Lower leg skin (tissue), 4 donors: ENCODE measurements around the gene DIP2C. TPM values are rescaled to one million over a fixed set of nuclear protein-coding genes. Genes with fewer than 3 reads are reported as not detected.

Source experiments
- DNase-seq, 2 donors: peaks; one replicate each; pipeline ENCODE4 v3.0.0-alpha.2; 2019; ENCODE audit warnings: low spot score in 2 of 2
- H3K4me3 ChIP-seq: fragments of 200-600 bp; sonication (generic); 2 replicates; pipeline ENCODE4 v1.5.1; 2017; ENCODE audit warnings: mild to moderate bottlenecking, low read depth; ENCODE audit not compliant: poor library complexity, severe bottlenecking
- POLR2A ChIP-seq, 2 donors: fragments of 450-650 bp; IDR thresholded peaks; one replicate each; pipeline ENCODE4 v1.6.1; 2016 to 2017; ENCODE audit warnings: antibody characterized with exemption in 2 of 2, mild to moderate bottlenecking in 1 of 2, moderate library complexity in 1 of 2
- WGBS, 2 donors: methylation state at CpG; one replicate each; pipeline ENCODE4 v1.1.5; 2018; 5-methylcytosine and 5-hydroxymethylcytosine counted together
- intact Hi-C: fragments of 100-400 bp; cut with DNase I; formaldehyde crosslinking; loops from one replicate; pipeline ENCODE4 v1.15.0; 2023; ENCODE audit warnings: low total_unique reads
- total RNA-seq, 4 donors: library from RNA; depleted of rRNA; stranded (reverse); fragments of >200 nt; gene quantifications; one replicate each; pipeline ENCODE4 v1.1.0, GENCODE V29; 2016
- TF ChIP-seq, protein P1 (sequence below), 3 donors: fragments of 450-650 bp; IDR thresholded peaks; one replicate each; pipeline ENCODE4 v1.5.1; 2016; ENCODE audit warnings: antibody characterized with exemption in 3 of 3, mild to moderate bottlenecking in 3 of 3, moderate library complexity in 2 of 3

Gene DIP2C
- total RNA-seq, 4 donors from 2014 or later = 6.2 to 14.7 (median 10.6) TPM

DNA sequence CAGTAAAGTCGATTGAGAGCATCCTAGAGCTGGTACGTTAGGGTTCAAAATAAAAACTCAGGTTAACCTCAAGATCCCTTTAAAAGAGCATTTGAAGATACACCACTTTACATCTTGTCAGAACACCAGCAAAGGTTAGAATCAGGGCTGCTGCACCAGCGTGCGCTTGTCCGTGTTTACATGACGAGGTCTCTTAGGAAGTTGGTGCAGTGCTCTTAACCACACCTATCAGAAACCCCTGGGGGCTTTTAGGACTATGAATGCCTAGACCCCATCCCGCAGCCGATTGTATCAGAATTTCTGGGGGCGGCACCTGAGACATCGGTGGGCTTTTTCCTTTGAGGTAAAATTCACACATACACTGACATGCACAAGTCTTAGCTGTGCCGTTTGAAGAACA lies 456.6 kb downstream of the DIP2C start:
- TF ChIP-seq, protein P1, sequence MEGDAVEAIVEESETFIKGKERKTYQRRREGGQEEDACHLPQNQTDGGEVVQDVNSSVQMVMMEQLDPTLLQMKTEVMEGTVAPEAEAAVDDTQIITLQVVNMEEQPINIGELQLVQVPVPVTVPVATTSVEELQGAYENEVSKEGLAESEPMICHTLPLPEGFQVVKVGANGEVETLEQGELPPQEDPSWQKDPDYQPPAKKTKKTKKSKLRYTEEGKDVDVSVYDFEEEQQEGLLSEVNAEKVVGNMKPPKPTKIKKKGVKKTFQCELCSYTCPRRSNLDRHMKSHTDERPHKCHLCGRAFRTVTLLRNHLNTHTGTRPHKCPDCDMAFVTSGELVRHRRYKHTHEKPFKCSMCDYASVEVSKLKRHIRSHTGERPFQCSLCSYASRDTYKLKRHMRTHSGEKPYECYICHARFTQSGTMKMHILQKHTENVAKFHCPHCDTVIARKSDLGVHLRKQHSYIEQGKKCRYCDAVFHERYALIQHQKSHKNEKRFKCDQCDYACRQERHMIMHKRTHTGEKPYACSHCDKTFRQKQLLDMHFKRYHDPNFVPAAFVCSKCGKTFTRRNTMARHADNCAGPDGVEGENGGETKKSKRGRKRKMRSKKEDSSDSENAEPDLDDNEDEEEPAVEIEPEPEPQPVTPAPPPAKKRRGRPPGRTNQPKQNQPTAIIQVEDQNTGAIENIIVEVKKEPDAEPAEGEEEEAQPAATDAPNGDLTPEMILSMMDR (IDR thresholded peaks at IDR 0.05) = no peak
- TF ChIP-seq POLR2A (IDR thresholded peaks at IDR 0.05) = no peak
- whole genome bisulfite sequencing, 2 donors = 77 to 84% methylated on average over 11 of the region's 11 CpGs
- no peak overlapping the region for H3K4me3 ChIP-seq
- DNase-seq = no peak
- intact Hi-C loops = no loop called here

DNA sequence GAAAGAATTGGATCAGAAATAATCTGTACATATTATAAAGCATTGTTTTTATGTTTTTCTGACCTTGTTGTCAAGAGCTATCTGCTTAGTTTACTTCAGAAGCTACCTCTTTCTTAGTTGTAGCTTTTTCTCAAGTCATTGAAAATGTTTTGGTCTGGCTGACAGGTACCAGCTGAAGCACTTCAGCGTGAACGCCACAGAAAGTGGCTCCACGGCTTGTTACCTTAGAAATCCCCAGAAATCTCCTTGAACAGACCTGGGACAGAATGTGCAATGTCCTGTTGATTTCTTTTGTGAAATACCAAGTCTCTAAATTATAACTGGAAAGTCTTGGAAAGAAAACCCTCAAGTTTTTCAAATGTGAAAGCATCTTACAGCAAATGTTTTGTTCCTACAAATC lies 457.4 kb downstream of the DIP2C start:
- intact Hi-C loops = no loop called here
- TF ChIP-seq, protein P1 (IDR thresholded peaks at IDR 0.05) = no peak
- TF ChIP-seq POLR2A (IDR thresholded peaks at IDR 0.05) = no peak
- 93 to 97% methylated on average over 3 of the region's 3 CpGs for WGBS, 2 donors
- DNase-seq = no peak
- H3K4me3 ChIP-seq = no peak overlapping the region

DNA sequence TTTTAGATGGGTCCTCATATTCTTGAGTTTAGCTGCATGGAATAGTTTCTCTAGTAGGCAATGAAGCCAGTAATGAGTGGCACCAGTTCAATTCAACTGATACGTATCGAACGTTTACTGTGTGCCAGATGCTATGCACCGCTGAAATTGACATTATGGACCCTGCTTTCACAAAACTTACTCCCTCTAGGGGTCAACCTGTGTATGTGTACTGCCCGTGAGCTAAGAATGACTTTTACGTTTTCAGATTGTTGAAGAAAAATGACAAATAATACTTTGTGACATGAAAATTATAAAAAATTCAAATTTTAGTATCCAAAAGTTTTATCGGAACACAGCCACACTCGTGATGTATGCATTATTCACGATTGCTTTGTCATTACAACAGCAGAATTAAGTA lies 458.7 kb downstream of the DIP2C start:
- WGBS, 2 donors = 92% methylated on average over 9 of the region's 9 CpGs
- no peak overlapping the region for H3K4me3 ChIP-seq
- TF ChIP-seq, protein P1 (IDR thresholded peaks at IDR 0.05) = no peak
- TF ChIP-seq POLR2A (IDR thresholded peaks at IDR 0.05) = no peak
- no peak for DNase-seq
- intact Hi-C loops = no loop called here

DNA sequence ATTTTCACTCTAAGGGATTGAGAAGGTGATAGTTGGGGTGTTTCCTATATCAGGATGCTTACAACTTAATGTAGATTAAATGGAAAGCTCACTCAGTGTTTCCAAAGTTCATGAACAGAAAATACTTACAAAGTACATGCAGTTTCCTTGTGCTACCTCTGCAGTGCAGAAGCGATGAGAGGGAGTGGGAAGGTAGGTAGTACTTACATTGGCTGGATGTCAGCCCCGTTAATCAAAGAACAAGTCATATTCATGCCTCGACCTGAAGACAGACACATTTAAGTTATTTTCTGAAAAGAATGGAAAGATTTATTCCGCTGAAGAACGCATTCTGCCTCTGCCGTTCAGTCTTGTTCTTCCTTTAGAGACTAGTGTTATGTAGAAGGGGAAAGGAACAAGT lies 461.1 kb downstream of the DIP2C start:
- H3K4me3 ChIP-seq = no peak overlapping the region
- intact Hi-C loops = no loop called here
- no peak for TF ChIP-seq POLR2A (IDR thresholded peaks at IDR 0.05)
- TF ChIP-seq, protein P1 (IDR thresholded peaks at IDR 0.05) = no peak
- WGBS, 2 donors = 51 to 53% methylated on average over 6 of the region's 6 CpGs
- no peak for DNase-seq

DNA sequence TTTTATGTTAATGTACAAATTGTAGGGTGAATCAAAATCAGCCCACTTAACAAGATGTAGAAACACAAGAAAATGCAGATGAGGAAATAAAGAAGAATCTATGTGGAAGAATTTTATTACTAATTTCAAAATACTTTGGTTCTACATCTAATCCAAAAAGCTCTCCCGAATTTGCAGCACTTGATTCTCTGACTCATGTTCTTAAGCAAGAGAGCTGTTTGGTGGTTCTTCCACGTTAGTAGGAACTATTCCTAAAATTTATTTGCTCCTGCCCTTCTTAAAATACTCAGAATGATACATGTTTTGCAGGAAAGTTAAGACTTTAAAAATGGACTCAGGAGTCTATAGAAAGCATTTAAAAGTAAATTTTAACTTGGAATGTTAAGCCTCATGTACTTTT lies 462.5 kb downstream of the DIP2C start:
- WGBS, 2 donors = 28 to 36% methylated on average over 2 of the region's 2 CpGs
- no peak for DNase-seq

DNA sequence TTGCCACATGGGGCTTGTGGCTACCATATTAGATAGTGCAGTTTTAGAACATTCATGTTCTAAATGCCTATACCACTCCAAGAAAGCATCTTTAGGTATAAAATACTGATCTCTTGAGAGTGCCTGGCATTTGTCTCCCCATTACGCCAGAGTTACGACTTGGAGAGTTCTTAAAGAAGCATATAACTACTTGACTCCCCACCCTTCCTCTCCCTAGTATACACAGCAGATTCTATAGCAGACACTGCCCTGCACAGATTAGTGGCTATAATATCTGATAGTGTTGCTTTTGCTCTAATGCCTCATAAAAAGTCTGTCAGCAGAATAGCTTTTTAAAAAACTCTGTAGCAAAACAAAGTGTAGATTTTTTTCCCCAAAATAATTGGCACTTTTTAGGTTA lies 463.4 kb downstream of the DIP2C start:
- no peak for TF ChIP-seq POLR2A (IDR thresholded peaks at IDR 0.05)
- TF ChIP-seq, protein P1 (IDR thresholded peaks at IDR 0.05) = no peak
- intact Hi-C loops = no loop called here
- no peak for DNase-seq
- WGBS, 2 donors = 92 to 100% methylated on average over 2 of the region's 2 CpGs
- no peak overlapping the region for H3K4me3 ChIP-seq

More for the DNA sequence above, 462.5 kb downstream of the DIP2C start:
- no peak overlapping the region for H3K4me3 ChIP-seq
- intact Hi-C loops = no loop called here
- TF ChIP-seq POLR2A (IDR thresholded peaks at IDR 0.05) = no peak
- TF ChIP-seq, protein P1 (IDR thresholded peaks at IDR 0.05) = no peak
